Kidney (tissue), 14 donors: ENCODE measurements around the gene PIP4K2C. TPM values are rescaled to one million over a fixed set of nuclear protein-coding genes. Genes with fewer than 3 reads are reported as not detected.

Experiments used
- DNase-seq, 5 donors: peaks; one replicate each; pipeline ENCODE4 v3.0.0-alpha.2; 2013 to 2020
- FAIRE-seq: peaks from 2 replicates; lab custom pipeline; 2012; peaks lifted over from hg19 to GRCh38; lab: Jason Lieb, UNC
- H3K27ac ChIP-seq, 2 donors: one replicate each; pipeline ENCODE4 v1.7.0; 2013; ENCODE audit warnings: low read depth in 2 of 2, low read length in 2 of 2, inconsistent platforms in 1 of 2
- H3K27me3 ChIP-seq: one replicate; pipeline ENCODE4 v1.7.1; 2013; ENCODE audit warnings: low read length, inconsistent platforms; ENCODE audit not compliant: control insufficient read depth, insufficient read depth
- H3K36me3 ChIP-seq, 3 donors: one replicate each; pipeline versions ENCODE4 v1.7.0 to v1.7.1; 2013; ENCODE audit warnings: low read length in 3 of 3, control low read depth in 1 of 3, inconsistent platforms in 1 of 3; ENCODE audit not compliant: insufficient read depth in 3 of 3, control insufficient read depth in 2 of 3
- H3K4me1 ChIP-seq, 3 donors: one replicate each; pipeline versions ENCODE4 v1.7.0 to v1.7.1; 2013; ENCODE audit warnings: low read length in 3 of 3, inconsistent platforms in 1 of 3, low read depth in 1 of 3; ENCODE audit not compliant: control insufficient read depth in 2 of 3, insufficient read depth in 2 of 3
- H3K4me3 ChIP-seq, 3 donors: one replicate each; pipeline versions ENCODE4 v1.7.0 to v1.8.1; 2013; ENCODE audit warnings: low read length in 3 of 3, control low read depth in 1 of 3, inconsistent platforms in 1 of 3
- H3K9ac ChIP-seq, 3 donors: one replicate each; pipeline versions ENCODE4 v1.7.0 to v1.7.1; 2013; ENCODE audit warnings: low read length in 3 of 3, control low read depth in 1 of 3, inconsistent platforms in 1 of 3
- H3K9me3 ChIP-seq, 3 donors: one replicate each; pipeline versions ENCODE4 v1.7.0 to v1.7.1; 2013; ENCODE audit warnings: low read length in 3 of 3, control low read depth in 1 of 3, inconsistent platforms in 1 of 3; ENCODE audit not compliant: control insufficient read depth in 2 of 3, insufficient read depth in 1 of 3
- CTCF ChIP-seq: IDR thresholded peaks from 3 replicates; pipeline ENCODE4 v1.5.1; 2012; ENCODE audit warnings: mild to moderate bottlenecking, moderate library complexity, borderline replicate concordance; ENCODE audit not compliant: insufficient read depth; ENCODE audit errors: extremely low read depth
- intact Hi-C: fragments of 100-400 bp; cut with DNase I; formaldehyde crosslinking; loops from one replicate; pipeline ENCODE4 v1.11.1; 2022
- polyA plus RNA-seq: library from polyadenylated mRNA; stranded (reverse); fragments of 350-450 nt; fragmentation: Illumina TruSeq; extraction: RNeasy Lipid Tissue Mini Kit (QIAGEN cat#74804); gene quantifications from one replicate; pipeline ENCODE4 v1.2.3, GENCODE V29; 2014; ENCODE audit warnings: low read depth, low replicate concordance; ENCODE audit not compliant: insufficient read depth
- total RNA-seq: library from RNA; stranded (reverse); fragmentation: NEBNext Ultra II Directional; extraction: Animal tissue kit (Norgen Biotek cat#: 25700); gene quantifications from one replicate; pipeline ENCODE4 v1.2.1, GENCODE V29; 2021
- donor health status: control.
- donor health status: control.
- donor health status: control.
- donor health status: control.
- donor health status: control.
- donor health status: DM: yes; HTN: yes; CAD: no.
- donor health status: Normal renal cell carcinoma (clear cell type).

The PIP4K2C gene
- total and polyA plus RNA-seq, 2 donors from 2014 or later, result 43.2 to 52.4 TPM

- H3K36me3 ChIP-seq, result no peaks in the 10 kb centered on the region
- FAIRE-seq (no peak), DNase-seq (peak in 1 of 5 donors; percentile 37)
- no peak overlapping the region for H3K4me3 ChIP-seq
- no peak for TF ChIP-seq CTCF
- H3K27me3 ChIP-seq, result peaks cover 8% of the 10 kb centered on the region
- no peak overlapping the region for H3K27ac ChIP-seq
- no peaks in the 10 kb centered on the region for H3K9me3 ChIP-seq
- no peaks in the 10 kb centered on the region for H3K4me1 ChIP-seq
- H3K9ac ChIP-seq, result no peak overlapping the region
- intact Hi-C loops, result no loop called here
These were observed 24.0 kb downstream of the PIP4K2C start for GRCh38 chr12:57614948-57615500.

- no peak for TF ChIP-seq CTCF
- Histone ChIP-seq H3K36me3 (no peaks in the 10 kb centered on the region), H3K9me3 (no peaks in the 10 kb centered on the region), H3K4me3 (no peak overlapping the region), H3K27me3 (peaks cover 14% of the 10 kb centered on the region), H3K27ac (no peak overlapping the region), H3K4me1 (peaks cover 0 to 1% (median 0%) of the 10 kb centered on the region in 3 donors), H3K9ac (no peak overlapping the region)
- FAIRE-seq, result no peak
- intact Hi-C loops, result no loop called here
- DNase-seq, result peak in 1 of 5 donors; percentile 56
These were observed 24.6 kb downstream of the PIP4K2C start for GRCh38 chr12:57615637-57616036.

DNA sequence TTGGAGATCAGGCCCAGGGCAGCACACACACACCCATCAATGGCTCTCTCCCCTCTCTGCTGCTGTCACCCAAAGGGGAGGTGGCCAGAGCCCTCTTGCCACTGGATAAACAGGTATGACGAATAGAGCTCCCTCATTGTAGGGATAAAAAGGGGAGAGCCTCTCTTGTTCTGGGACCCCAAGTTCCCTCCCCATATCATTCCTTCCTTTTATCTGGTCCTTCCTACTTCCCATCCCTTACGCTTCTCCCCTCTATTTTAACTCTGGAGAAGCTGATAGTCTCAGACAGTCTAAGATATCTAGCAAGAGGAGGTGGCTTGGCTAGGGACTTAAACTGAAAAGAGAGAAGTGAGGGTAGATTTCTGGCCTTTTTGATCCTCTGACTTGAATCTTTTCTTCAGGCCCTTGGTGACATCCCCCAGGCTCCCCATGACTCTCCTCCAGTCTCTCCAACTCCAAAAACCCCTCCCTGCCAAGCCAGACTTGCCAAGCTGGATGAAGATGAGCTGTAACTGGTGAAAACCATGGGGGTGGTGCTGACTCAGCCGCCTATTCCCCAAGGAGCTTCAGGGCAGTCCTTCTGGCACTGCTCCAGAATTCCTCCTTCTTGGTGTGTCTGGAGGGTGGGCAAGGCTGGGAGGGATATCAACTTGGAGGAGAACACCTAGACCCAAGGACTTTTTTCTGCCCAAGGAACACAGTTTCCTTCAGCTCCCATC lies 25.6 kb downstream of the PIP4K2C start:
- peaks cover 0 to 10% (median 4%) of the 10 kb centered on the region in 3 donors for H3K4me1 ChIP-seq
- H3K27ac ChIP-seq, result no peak overlapping the region
- peaks cover 18% of the 10 kb centered on the region for H3K27me3 ChIP-seq
- DNase-seq, result peak in 2 of 5 donors; percentile 23 to 67
- no peak overlapping the region for H3K4me3 ChIP-seq
- intact Hi-C loops, result no loop called here
- no peak for TF ChIP-seq CTCF
- H3K9ac ChIP-seq, result no peak overlapping the region
- no peaks in the 10 kb centered on the region for H3K36me3 ChIP-seq
- no peak for FAIRE-seq
- no peaks in the 10 kb centered on the region for H3K9me3 ChIP-seq
